GM19099 (cell line): ENCODE data around the gene PCK1.

Experiments
- POLR2A ChIP-seq: IDR thresholded peaks from 3 replicates; pipeline ENCODE4 v1.6.1; 2011; ENCODE audit warnings: low read depth; ENCODE audit not compliant: insufficient read length; ENCODE audit errors: extremely low read depth

PCK1 gene

DNA sequence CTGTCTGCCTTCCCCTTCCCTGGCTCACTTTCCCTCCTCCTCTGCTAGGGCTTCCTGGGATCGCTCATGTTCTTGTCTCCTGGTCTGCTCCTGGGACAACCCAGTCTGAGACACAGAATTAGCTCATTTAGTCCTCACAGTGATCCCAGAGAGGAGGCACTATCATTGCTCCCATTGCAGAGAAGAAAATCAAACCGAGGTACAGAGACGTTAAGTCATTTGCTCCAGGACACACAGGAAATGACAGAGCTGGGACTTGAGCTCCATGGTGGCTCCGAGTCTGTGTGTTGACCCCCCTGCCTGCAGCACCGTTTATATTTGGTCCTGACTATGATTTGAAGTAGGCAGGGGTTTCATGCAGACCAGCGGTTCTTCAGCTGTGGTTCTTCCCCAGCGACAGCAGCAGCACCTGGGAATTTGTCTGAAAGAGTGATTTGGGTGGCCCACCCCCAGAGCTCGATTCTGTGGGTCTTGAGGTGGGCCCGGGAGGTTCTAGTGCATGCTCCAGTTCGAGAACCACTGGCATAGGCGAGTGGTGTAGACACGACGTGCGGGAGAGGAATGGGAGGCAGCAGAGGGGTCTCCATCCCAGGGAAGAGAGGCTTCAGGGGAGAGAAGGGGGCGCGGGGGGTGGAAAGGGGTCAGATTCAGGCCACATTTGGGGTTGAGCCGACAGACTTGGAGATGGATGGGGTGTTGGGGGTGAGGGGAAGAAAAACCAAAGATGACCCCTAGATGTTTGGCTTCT, 24.7 kb downstream of the PCK1 start:
- no peak for TF ChIP-seq POLR2A

DNA sequence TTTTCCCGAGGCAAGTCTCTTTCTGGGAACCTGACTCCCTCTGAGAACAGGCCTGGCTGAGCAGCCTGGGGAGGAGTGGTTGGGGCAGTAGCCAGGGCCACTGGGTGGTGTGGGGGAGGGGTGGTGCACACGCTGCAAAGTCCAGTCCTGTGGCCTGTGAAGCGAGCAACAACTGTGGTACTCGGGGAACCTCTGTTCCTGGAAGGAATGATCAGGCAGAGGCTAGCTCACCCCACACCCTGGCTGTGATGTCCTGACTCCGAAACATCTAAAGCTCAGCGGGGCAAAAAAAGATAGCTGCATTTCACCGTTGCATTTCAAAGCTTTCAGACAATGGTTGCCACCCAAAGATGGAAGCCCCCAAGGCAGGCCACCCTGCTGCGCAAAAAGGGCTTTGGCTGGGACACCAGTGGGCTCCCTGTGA, 25.5 kb downstream of the PCK1 start:
- TF ChIP-seq POLR2A, result no peak

DNA sequence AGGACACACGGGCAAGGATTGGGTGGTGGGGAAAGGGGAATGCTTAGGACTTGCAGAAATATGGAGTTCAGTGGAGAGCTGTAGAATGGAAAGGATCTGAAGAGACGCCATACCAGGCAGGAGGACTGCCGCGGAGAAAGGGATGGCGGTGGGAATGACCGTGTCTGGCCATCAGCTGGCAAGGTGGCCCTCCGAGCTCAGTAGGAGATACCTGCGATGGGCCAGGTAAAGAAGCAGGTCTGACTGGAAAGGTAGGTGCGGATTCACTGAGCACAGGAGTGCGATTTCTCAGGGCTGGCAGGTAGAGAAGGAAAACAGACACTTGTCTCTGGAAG, 26.0 kb downstream of the PCK1 start:
- no peak for TF ChIP-seq POLR2A

DNA sequence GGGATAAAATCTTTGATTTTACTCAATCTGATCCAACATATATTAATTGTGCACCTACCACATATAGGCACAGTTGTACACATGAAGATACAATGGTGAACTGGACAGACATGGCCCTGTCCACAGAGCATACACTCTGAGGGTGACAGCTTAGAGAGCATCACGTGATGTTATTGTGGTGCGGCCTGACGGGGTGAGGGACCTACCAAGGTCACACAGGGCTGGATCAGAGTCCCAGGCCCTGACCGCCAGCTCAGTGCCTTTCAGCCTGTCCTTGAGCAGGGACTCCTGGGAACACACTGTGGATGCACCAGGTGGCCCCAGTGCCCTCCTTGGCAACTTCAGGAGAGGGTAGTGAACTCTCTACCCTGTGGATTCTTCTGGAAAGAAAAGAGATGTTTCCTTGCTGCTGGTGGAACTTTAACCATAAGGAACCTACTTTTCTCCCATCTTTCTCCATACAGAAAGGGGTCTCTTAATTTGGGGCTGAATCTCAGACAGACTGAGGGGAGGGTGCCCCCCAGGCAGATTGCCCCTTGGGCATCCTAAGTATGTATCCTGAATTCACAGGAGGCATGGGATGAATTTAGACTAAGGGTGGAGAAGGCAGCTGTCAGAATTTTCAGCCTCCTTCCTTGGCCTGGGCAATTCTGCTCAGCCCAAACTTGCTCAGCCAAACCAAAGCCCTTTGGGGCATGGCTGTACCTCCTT, 26.5 kb downstream of the PCK1 start:
- TF ChIP-seq POLR2A, result no peak

GRCh38 chr20:57587989-57588377, 27.1 kb downstream of the PCK1 start:
- TF ChIP-seq POLR2A, result no peak

GRCh38 chr20:57588596-57588995, 27.7 kb downstream of the PCK1 start:
- TF ChIP-seq POLR2A, result no peak

- TF ChIP-seq POLR2A, result no peak
Observed at GRCh38 chr20:57589123-57589727, 28.3 kb downstream of the PCK1 start.

- no peak for TF ChIP-seq POLR2A
Observed at GRCh38 chr20:57589728-57590484, 29.0 kb downstream of the PCK1 start.

DNA sequence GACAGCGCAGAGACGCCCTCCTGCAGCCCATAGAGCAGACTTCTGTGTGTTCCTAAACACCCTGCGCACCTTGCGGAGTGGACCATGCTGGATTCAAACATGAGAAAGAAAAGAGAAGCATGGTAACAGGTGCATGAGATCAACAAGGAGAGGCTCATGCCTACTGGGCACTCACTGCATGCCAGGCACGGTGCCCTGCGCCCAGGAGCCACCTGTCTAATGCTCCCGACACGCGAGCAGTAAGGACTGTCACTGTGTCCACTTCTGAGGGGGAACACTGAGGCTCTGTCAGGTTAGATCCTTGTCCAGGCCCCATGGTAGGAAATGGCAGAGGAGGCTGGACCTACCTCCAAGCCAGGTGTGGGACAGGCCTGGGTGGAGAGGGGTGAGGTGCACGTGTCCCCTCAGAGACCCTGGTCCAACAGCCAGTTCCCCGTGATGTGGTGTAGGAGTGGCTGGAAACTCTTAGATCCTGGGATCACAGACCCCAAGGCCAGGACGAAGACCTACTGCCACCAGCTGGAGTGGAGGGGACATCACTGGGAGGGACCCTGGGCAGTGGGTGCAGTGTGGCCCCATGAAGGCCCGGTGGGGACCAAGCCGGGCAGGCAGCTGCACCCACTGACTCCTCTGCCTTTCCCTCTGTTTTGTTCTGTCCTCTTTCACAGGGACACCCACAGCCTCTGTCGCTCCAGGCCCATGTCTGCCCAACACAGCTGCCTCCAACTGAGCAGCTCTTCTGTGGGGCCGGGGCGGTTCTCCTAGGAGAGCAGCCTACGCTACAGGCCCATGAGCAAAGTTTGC, 29.8 kb downstream of the PCK1 start:
- TF ChIP-seq POLR2A, result no peak

DNA sequence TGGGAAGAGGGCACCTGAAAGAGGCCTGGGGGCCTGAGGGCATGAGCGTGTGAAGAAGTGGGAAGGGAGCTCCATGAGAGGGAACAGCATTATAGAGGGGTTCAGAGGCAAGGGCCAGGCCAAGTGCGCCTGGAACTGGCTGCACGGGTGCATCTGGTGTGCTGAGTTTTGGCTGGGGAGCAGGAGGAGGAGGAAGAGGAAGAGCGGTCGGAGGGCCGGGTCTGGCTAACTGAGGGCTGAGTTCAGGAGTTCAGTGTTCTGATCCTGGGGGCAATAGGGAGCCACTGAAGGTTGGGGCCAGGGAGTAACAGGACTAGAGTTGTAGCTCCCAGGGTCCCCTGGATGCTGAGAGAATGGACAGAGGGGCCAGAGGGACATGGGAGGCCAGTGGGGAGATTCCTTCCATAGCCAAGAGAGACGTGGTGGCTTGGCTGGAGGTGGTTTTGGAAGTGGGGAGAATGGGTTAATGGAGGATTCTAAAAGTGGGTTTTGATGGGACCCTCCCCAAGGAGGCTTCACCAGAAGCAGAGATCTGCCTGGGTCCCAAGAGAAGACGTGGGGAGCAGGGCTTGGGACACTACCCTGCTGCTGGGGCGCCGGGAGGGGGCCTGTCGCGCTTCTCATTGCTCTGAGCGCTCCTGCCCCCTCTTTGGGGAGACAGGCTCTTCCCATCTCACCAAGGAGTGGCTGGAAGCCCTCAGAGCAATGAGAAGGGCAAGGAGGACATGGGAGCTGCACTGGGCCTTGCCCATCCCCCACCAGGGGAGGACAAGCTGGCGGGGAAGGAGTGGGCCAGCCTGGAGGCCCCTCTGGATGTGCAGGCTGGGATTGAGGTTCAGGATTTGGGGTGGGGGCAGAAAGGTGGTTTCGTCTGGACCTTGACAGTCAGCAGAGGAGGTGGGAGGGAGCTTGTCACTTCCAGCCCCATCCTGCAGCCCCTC, 30.6 kb downstream of the PCK1 start:
- TF ChIP-seq POLR2A, result no peak

DNA sequence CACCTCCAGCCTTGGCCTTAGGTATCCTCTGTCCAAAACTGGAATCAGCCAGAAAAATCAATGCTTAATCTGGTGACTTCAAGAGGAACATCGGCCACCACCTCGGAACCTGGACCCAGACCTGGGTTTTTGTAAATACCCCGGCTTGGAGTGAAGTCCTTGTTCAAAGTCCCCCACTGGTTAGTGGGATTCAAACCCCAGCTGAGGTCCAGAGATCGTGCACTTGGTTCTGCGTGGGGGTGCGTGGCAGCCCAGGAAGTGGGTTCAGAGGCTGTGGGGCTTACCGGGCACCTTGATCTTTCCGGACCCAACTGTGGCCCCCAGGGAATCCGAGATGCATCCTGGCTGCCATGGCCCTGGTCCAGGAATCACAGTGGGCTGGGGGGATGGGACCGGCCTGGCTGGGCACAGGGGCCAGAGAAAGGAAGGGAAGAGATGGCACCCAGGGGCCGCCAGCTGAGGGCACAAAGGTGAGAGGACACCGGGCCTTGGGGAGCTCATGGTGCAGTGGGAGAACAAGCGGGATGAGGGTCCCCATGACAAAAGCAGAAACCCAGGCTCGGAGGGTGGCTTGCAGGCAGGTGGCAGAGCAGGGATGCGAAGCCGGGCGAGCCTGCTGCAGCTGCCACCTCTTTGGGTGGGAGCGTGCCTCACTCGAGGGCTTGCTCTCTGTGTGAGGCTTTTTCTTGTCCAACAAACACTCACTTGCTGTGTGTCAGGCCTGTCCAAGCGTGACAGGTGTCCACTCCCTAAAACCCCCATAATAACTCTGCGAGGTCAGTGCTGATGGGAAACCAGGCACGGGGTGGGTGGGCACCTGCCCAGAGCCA, 31.6 kb downstream of the PCK1 start:
- TF ChIP-seq POLR2A, result no peak

DNA sequence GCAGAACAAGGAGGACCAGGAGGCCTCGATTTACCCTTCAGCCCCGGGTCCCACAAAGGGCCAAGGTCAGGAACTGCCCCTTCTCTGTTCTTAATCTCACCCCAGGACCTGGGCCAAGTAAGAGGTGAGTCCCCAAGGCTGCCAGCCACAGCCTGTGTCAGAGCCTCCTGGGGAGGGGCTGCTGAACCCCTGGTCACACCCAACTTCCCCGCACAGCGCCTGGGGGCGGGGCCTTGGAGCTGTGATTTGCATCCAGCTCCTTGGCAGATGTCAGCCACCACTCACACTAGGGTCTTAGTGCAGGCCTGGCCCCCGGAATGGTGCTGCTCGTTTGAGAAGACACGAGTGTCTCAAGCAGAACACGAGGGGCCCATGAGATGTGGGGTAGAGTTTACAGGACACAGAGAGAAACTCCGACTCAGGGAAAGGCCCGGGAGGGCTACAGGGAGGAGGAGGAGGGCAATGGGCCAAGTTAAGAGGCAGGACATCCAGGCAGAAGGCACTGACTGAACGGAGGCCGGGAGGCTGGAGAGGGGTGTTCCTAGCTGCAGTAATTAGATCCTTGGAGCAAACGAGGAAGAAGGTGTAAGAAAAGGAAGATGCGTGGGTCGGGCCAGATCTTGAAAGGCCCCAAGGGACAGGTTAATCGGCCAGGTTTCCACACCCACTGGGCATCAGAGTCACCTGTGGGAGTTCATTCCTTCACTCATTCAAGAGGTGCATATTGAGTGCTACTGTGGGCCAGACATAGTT, 32.4 kb downstream of the PCK1 start:
- TF ChIP-seq POLR2A, result no peak
